ENCODE data around the gene DOLPP1. TPM values are rescaled to one million over a fixed set of nuclear protein-coding genes. Genes with fewer than 3 reads are reported as not detected.
A peak's percentile ranks its signal among the peaks of the same experiment; 100 is the strongest.

DOLPP1 gene
- total RNA-seq, 4 donors from 2014 or later, result 1.0 to 10.2 (median 9.7) TPM; not detected in 1

DNA sequence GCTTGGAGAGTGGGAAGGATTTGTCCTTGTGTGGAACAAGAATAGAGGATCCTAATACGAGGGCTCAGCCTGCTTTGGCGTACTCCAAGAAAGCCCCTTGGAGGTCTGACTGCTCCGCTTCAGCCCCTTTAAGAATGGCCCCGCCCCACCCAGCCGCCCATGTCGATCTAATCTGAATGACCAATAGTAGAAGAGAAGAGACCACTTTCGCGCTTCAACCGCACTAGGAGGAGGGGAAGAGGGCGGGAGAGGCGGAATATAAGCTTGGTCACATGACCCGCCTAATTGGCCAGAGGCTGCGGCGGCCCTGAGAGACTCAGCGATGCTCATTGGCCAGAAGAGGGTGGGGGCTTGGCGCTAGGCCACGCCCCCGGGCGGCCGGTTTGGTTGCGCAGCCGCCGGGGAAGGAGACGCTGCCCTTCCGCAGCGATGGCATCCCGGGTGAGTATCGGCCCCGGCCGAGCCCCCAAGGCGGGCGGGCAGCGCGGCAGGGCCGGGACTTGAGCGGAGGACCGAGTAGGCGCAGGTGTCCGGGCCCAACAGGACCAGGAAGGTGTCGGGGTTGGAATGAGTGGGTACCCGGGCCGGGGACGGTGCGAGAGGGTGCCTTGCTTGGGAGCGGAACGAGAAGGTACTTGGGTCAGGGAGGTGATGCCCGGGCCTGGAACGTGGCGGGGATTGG lies 44.5 kb upstream of the DOLPP1 start, which contains the start of gene MIGA2:
Gene MIGA2 (plus strand): TSS at position 386 of the 682 bp plus-strand sequence. CDS start 3,969 bp downstream, outside the sequence.
- DNase-seq, result peak; percentile 97 to 99
- no peaks in the 10 kb centered on the region for H3K9me3 ChIP-seq
- H3K36me3 ChIP-seq, result no peaks in the 10 kb centered on the region
- H3K4me3 ChIP-seq, result peak within 1 kb of the TSS; percentile 78 to 96
- H3K27me3 ChIP-seq, result no peaks in the 10 kb centered on the region
- peak within 1 kb of the TSS; percentile 79 to 85 for H3K27ac ChIP-seq
- intact Hi-C loops (cut with DNase I; ENCODE audit: low total_unique reads), result no loop called here
- TF ChIP-seq POLR2A (IDR thresholded peaks at IDR 0.05), result peak; percentile 71 to 84
- TF ChIP-seq, protein P1, sequence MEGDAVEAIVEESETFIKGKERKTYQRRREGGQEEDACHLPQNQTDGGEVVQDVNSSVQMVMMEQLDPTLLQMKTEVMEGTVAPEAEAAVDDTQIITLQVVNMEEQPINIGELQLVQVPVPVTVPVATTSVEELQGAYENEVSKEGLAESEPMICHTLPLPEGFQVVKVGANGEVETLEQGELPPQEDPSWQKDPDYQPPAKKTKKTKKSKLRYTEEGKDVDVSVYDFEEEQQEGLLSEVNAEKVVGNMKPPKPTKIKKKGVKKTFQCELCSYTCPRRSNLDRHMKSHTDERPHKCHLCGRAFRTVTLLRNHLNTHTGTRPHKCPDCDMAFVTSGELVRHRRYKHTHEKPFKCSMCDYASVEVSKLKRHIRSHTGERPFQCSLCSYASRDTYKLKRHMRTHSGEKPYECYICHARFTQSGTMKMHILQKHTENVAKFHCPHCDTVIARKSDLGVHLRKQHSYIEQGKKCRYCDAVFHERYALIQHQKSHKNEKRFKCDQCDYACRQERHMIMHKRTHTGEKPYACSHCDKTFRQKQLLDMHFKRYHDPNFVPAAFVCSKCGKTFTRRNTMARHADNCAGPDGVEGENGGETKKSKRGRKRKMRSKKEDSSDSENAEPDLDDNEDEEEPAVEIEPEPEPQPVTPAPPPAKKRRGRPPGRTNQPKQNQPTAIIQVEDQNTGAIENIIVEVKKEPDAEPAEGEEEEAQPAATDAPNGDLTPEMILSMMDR (IDR thresholded peaks at IDR 0.05), result peak in 1 of 4 experiments; percentile 53
- peaks cover 0 to 11% of the 10 kb centered on the region in 2 donors for H3K4me1 ChIP-seq

- intact Hi-C loops (cut with DNase I; ENCODE audit: low total_unique reads), result no loop called here
- TF ChIP-seq, protein P1 (IDR thresholded peaks at IDR 0.05), result no peak
- TF ChIP-seq POLR2A (IDR thresholded peaks at IDR 0.05), result no peak
- no peaks in the 10 kb centered on the region for H3K27me3 ChIP-seq
- no peaks in the 10 kb centered on the region for H3K36me3 ChIP-seq
- DNase-seq, result no peak
- peak overlapping the region; percentile 78 to 96 for H3K4me3 ChIP-seq
- H3K4me1 ChIP-seq, result peaks cover 0 to 11% of the 10 kb centered on the region in 2 donors
- no peaks in the 10 kb centered on the region for H3K9me3 ChIP-seq
- peak overlapping the region; percentile 40 to 78 for H3K27ac ChIP-seq
Observed at GRCh38 chr9:129036923-129037766, 43.8 kb upstream of the DOLPP1 start.

- no peak for DNase-seq
- peak overlapping the region; percentile 78 to 96 for H3K4me3 ChIP-seq
- no peaks in the 10 kb centered on the region for H3K27me3 ChIP-seq
- H3K27ac ChIP-seq, result peak overlapping the region in 1 of 2 donors; percentile 12
- peaks cover 0 to 11% of the 10 kb centered on the region in 2 donors for H3K4me1 ChIP-seq
- H3K9me3 ChIP-seq, result no peaks in the 10 kb centered on the region
- intact Hi-C loops (cut with DNase I; ENCODE audit: low total_unique reads), result no loop called here
- TF ChIP-seq, protein P1 (IDR thresholded peaks at IDR 0.05), result no peak
- no peak for TF ChIP-seq POLR2A (IDR thresholded peaks at IDR 0.05)
- no peaks in the 10 kb centered on the region for H3K36me3 ChIP-seq
Observed at GRCh38 chr9:129037767-129038098, 43.2 kb upstream of the DOLPP1 start.

GRCh38 chr9:129038109-129038852 lies 42.6 kb upstream of the DOLPP1 start:
- DNase-seq, result no peak
- no peak for TF ChIP-seq POLR2A (IDR thresholded peaks at IDR 0.05)
- TF ChIP-seq, protein P1 (IDR thresholded peaks at IDR 0.05), result no peak
- Histone ChIP-seq H3K4me1 (peaks cover 0 to 11% of the 10 kb centered on the region in 2 donors), H3K4me3 (no peak overlapping the region), H3K27me3 (no peaks in the 10 kb centered on the region), H3K27ac (peak overlapping the region in 1 of 2 donors; percentile 12), H3K9me3 (no peaks in the 10 kb centered on the region), H3K36me3 (no peaks in the 10 kb centered on the region)
- intact Hi-C loops (cut with DNase I; ENCODE audit: low total_unique reads), result no loop called here
